ENCODE data around the gene PRDM5. TPM values are rescaled to one million over a fixed set of nuclear protein-coding genes. Genes with fewer than 3 reads are reported as not detected.

Gene PRDM5
- total RNA-seq, 2 experiments from 2014 or later = 0.14 to 0.22 TPM

- POLR2A ChIA-PET = no interaction called here
- CTCF ChIA-PET = no interaction called here
- no peak for TF ChIP-seq CTCF (IDR thresholded peaks at IDR 0.05)
- H3K4me1 ChIP-seq (ENCODE audit: insufficient read depth, low read length) = no peaks in the 10 kb centered on the region
- no peak for DNase-seq
- H3K9me3 ChIP-seq (ENCODE audit: control insufficient read depth in 1 of 2, insufficient read depth in 1 of 2, low read length in 2 of 2) = peaks cover 0 to 9% of the 10 kb centered on the region in 2 experiments
- Mint-ChIP-seq H3K36me3 (ENCODE audit: low read depth) (no peaks in the 10 kb centered on the region), H3K4me1 (ENCODE audit: low read depth) (no peaks in the 10 kb centered on the region), H3K9me3 (peaks cover 7% of the 10 kb centered on the region), H3K27me3 (peaks cover 39% of the 10 kb centered on the region), H3K4me3 (no peak overlapping the region), H3K27ac (no peak overlapping the region)
- H3K27me3 ChIP-seq (ENCODE audit: control insufficient read depth in 1 of 2, insufficient read depth in 2 of 2, low read length in 2 of 2) = no peaks in the 10 kb centered on the region
- H3K27ac ChIP-seq (ENCODE audit: low read depth in 1 of 2, low read length in 2 of 2) = no peak overlapping the region
- ATAC-seq (ENCODE audit: poor library complexity) = no peak
- intact Hi-C loops (cut with DNase I, micrococcal nuclease) = no loop called here
- no peak overlapping the region for H3K4me3 ChIP-seq (ENCODE audit: low read length)
- no peaks in the 10 kb centered on the region for H3K36me3 ChIP-seq (ENCODE audit: insufficient read depth, low read length)
Observed at GRCh38 chr4:120673696-120674095, 248.8 kb downstream of the PRDM5 start.

- H3K4me1 ChIP-seq (ENCODE audit: insufficient read depth, low read length) = no peaks in the 10 kb centered on the region
- H3K36me3 ChIP-seq (ENCODE audit: insufficient read depth, low read length) = no peaks in the 10 kb centered on the region
- H3K27me3 Mint-ChIP-seq = peaks cover 45% of the 10 kb centered on the region
- ChIA-PET POLR2A (no interaction called here), CTCF (no interaction called here)
- H3K27ac Mint-ChIP-seq = no peak overlapping the region
- no peak for ATAC-seq (ENCODE audit: poor library complexity)
- no peak for TF ChIP-seq CTCF (IDR thresholded peaks at IDR 0.05)
- DNase-seq = no peak
- no peaks in the 10 kb centered on the region for H3K27me3 ChIP-seq (ENCODE audit: control insufficient read depth in 1 of 2, insufficient read depth in 2 of 2, low read length in 2 of 2)
- no peak overlapping the region for H3K4me3 Mint-ChIP-seq
- H3K27ac ChIP-seq (ENCODE audit: low read depth in 1 of 2, low read length in 2 of 2) = no peak overlapping the region
- peaks cover 7% of the 10 kb centered on the region for H3K9me3 Mint-ChIP-seq
- no peaks in the 10 kb centered on the region for H3K4me1 Mint-ChIP-seq (ENCODE audit: low read depth)
- intact Hi-C loops (cut with DNase I, micrococcal nuclease) = no loop called here
- no peak overlapping the region for H3K4me3 ChIP-seq (ENCODE audit: low read length)
- H3K36me3 Mint-ChIP-seq (ENCODE audit: low read depth) = no peaks in the 10 kb centered on the region
- H3K9me3 ChIP-seq (ENCODE audit: control insufficient read depth in 1 of 2, insufficient read depth in 1 of 2, low read length in 2 of 2) = peaks cover 0 to 9% of the 10 kb centered on the region in 2 experiments
Observed at GRCh38 chr4:120672558-120673147, 249.9 kb downstream of the PRDM5 start.

GRCh38 chr4:120672076-120672475 is 250.4 kb downstream of the PRDM5 start:
- H3K27ac Mint-ChIP-seq = no peak overlapping the region
- Histone ChIP-seq H3K27me3 (ENCODE audit: control insufficient read depth in 1 of 2, insufficient read depth in 2 of 2, low read length in 2 of 2) (no peaks in the 10 kb centered on the region), H3K27ac (ENCODE audit: low read depth in 1 of 2, low read length in 2 of 2) (no peak overlapping the region), H3K4me3 (ENCODE audit: low read length) (no peak overlapping the region), H3K4me1 (ENCODE audit: insufficient read depth, low read length) (no peaks in the 10 kb centered on the region), H3K36me3 (ENCODE audit: insufficient read depth, low read length) (no peaks in the 10 kb centered on the region), H3K9me3 (ENCODE audit: control insufficient read depth in 1 of 2, insufficient read depth in 1 of 2, low read length in 2 of 2) (peaks cover 0 to 9% of the 10 kb centered on the region in 2 experiments)
- H3K4me1 Mint-ChIP-seq (ENCODE audit: low read depth) = no peaks in the 10 kb centered on the region
- DNase-seq (no peak), ATAC-seq (ENCODE audit: poor library complexity) (no peak)
- TF ChIP-seq CTCF (IDR thresholded peaks at IDR 0.05) = no peak
- H3K27me3 Mint-ChIP-seq = peaks cover 49% of the 10 kb centered on the region
- no peak overlapping the region for H3K4me3 Mint-ChIP-seq
- POLR2A ChIA-PET = no interaction called here
- intact Hi-C loops (cut with DNase I, micrococcal nuclease) = no loop called here
- no peaks in the 10 kb centered on the region for H3K36me3 Mint-ChIP-seq (ENCODE audit: low read depth)
- CTCF ChIA-PET = no interaction called here
- H3K9me3 Mint-ChIP-seq = peaks cover 7% of the 10 kb centered on the region

Measured in CD4-positive, alpha-beta T cell (primary cell).